Stimulated activated CD8-positive, alpha-beta memory T cell treated with anti-CD3 and anti-CD28 coated beads, Interleukin-12 subunit alpha, Interleukin-12 subunit beta, amount 100 ng/mL, for 4 hours (primary cell): ENCODE results near the gene TMC4.
"Not testable (repeated sequence)": the region's sequence is repeated elsewhere in the genome, so short reads cannot be mapped to it uniquely, and the experiment has no call there.

Experiments
- DNase-seq: peaks from one replicate; pipeline ENCODE4 v3.0.0-alpha.2; 2020; ENCODE audit warnings: low read depth

Gene TMC4, protein sequence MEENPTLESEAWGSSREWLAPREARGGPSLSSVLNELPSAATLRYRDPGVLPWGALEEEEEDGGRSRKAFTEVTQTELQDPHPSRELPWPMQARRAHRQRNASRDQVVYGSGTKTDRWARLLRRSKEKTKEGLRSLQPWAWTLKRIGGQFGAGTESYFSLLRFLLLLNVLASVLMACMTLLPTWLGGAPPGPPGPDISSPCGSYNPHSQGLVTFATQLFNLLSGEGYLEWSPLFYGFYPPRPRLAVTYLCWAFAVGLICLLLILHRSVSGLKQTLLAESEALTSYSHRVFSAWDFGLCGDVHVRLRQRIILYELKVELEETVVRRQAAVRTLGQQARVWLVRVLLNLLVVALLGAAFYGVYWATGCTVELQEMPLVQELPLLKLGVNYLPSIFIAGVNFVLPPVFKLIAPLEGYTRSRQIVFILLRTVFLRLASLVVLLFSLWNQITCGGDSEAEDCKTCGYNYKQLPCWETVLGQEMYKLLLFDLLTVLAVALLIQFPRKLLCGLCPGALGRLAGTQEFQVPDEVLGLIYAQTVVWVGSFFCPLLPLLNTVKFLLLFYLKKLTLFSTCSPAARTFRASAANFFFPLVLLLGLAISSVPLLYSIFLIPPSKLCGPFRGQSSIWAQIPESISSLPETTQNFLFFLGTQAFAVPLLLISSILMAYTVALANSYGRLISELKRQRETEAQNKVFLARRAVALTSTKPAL

DNA sequence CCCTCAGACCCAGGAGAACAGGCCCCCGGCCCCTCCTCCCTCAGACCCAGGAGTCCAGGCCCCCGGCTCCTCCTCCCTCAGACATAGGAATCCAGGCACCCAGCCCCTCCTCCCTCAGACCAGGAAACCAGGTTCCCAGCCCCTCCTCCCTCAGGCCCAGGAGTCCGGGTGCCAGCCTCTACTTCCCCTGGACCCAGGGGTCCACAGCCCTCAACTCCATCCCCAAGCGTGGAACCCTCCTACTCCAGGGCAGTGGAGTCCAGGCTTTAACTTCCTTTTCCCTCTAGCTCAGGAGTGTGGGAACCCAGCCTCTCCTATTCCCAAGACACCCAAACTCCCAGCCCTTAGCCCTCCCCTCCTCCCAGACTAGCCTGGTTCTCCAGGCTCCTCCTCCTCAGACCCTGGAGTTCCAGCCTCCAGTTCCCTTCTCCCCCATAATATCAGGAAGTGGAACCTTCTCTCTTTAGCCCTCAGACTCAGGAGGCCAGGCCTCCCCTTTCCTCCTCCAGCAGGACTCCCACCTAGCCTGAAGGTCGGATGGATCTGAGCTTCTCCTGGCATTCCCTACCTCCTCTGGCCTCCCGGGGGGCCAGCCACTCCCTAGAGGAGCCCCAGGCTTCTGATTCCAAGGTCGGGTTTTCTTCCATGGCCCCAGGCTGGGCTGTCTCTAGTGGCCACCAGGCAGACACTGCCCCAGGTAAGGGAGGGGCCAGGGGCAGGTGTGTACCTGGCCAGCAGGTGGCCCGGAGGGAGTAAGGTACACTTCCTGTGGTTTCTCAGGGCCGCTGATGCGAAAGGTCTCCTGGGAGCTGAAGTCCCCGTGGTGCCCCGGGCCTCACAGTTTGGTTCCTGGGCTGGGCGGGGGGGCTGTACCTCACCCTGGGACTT, at the start of gene TMC4:
Gene TMC4, minus strand, starts transcription at position 690 of the 888 bp plus-strand sequence. Its CDS starts 43 bp downstream, at position 647.
- DNase-seq, result no peak

- not testable (repeated sequence) for DNase-seq
Measured at GRCh38 chr19:54221947-54222346, 49.0 kb upstream of the TMC4 start.

GRCh38 chr19:54219702-54220101, 46.7 kb upstream of the TMC4 start:
- not testable (repeated sequence) for DNase-seq

GRCh38 chr19:54218960-54219661, 46.2 kb upstream of the TMC4 start:
- DNase-seq, result no peak

GRCh38 chr19:54218259-54218658, 45.3 kb upstream of the TMC4 start:
- no peak for DNase-seq

DNA sequence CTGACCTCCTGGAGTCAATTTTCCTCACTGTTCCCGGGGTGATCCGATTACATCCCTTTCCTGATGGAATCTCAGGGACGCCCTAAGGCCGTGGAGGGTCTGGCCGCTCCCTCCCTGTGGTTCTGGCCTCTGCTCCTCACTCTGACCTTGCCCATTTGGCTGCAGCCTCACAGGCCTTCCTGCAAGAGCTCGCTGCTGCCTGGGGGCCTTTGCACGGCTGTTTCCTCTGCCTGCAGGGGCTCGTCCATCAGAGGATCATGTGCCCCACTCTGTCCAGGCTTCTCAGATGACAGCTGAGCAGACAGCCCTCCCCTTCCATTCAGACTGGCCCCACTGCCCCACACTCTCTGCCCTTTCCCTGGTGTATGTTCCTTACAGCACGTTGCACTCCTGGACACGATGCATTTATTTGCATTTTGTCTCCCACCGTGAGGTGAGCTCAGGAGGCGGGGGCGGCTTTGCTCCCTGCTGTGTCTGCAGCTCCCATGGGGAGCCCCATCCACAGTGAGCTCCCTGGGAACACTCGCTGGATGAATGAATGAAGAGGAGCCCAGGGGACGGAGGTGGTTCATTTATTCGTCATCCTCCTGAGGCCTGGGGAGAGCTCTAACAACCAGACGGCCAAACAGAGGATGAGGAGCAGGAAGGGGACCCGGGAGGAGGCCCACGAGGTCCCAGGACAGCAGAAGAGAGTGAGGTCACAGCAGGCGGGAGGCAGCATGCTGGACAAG, 44.7 kb upstream of the TMC4 start:
- not testable (repeated sequence) for DNase-seq

- no peak for DNase-seq
Measured at GRCh38 chr19:54216869-54217268, 43.9 kb upstream of the TMC4 start.

DNA sequence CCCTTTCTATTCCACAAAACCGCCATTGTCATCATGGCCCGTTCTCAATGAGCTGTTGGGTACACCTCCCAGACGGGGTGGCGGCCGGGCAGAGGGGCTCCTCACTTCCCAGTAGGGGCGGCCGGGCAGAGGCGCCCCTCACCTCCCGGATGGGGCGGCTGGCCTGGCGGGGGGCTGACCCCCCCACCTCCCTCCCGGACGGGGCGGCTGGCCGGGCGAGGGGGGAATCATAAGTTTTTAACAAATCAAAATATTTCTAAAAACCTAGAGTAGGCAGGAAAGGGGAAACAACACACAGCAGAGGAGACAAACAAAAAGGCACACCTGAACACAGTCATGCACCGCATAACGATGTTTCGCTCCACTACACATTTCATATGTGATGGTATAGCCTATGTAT, 41.8 kb upstream of the TMC4 start:
- not testable (repeated sequence) for DNase-seq

- DNase-seq, result not testable (repeated sequence)
Measured at GRCh38 chr19:54214217-54214616, 41.3 kb upstream of the TMC4 start.

GRCh38 chr19:54211235-54211634, 38.3 kb upstream of the TMC4 start:
- no peak for DNase-seq

DNA sequence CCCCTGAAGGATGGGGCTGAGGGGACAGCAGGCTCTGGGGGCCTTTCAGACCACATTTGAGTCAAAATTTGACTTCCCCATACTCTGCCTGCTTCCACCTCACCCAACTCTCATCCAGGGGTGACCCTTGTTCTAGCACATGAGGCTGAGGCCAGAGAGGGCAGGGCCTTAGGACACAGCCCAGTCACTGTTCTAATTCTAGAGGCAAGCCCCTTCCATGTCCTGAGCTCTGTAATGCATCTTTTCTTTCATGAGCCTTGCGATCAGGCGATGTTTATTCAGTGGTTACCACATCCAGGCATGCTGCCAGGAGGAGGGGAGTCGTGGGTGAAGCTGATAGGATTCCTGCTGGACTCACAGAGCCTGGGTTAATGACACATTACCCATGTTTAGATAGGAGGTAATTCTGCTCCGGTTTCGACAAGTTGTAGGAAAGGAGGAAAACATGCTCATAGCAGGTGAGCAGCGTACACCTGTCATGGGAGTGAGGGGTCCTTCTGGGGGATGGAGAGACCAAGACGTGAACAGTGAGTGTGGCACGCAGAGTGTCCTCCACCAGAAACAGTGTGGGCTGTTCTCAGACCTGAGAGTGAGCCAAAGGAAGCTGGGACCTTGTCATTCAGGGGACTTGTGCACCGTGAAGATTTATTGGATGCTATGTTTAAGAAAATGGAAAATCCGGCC, 37.0 kb upstream of the TMC4 start:
- DNase-seq, result no peak

GRCh38 chr19:54209058-54209810, 36.3 kb upstream of the TMC4 start:
- DNase-seq, result no peak

GRCh38 chr19:54208784-54209057, 35.8 kb upstream of the TMC4 start:
- no peak for DNase-seq

- no peak for DNase-seq
Measured at GRCh38 chr19:54207983-54208783, 35.2 kb upstream of the TMC4 start.

DNA sequence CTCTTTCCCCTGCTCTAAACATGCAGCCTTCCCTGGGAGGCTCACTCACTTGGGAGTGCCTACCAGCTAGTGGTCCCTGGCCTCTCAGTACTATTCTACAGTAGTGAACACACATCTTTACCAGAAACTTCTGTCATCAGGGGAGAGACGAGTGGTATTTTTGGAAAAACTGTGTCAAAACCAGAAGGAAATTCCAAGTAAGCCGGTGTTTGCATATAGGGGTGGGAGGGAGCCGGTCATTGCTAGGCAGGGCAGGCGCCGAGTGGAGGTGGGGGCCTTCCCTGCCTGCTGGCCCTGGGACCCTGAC, 34.7 kb upstream of the TMC4 start:
- no peak for DNase-seq

DNA sequence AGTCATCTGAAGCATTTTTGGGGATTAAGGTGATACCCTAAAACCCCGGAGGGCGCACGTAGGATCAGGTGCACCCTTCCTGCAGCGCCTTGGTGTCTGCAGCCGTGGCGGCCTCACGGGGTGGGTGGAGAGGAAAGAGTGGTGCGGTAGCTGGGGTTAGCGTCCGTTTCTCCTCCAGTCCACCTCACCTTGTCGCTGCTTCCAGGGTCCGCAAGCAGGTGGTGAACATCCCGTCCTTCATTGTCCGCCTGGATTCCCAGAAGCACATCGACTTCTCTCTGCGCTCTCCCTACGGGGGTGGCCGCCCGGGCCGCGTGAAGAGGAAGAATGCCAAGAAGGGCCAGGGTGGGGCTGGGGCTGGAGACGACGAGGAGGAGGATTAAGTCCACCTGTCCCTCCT, 34.2 kb upstream of the TMC4 start:
- not testable (repeated sequence) for DNase-seq

DNA sequence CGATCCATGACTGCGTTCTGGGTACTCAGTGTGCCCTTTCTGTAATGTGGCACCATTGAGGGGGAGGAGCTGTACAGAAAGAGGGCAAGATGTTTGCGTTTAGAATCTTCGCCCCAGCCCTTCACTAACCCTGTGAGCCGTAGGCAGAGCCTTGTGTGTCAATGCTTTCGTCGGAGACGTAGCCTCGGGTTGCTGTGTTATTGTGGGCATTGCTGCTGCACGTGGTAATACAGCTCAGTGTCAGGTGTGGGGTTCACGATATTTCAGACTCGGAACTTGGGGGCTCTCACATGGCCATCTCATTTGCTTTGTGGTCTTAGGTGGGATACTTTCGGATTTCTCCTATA, 33.8 kb upstream of the TMC4 start:
- no peak for DNase-seq

DNA sequence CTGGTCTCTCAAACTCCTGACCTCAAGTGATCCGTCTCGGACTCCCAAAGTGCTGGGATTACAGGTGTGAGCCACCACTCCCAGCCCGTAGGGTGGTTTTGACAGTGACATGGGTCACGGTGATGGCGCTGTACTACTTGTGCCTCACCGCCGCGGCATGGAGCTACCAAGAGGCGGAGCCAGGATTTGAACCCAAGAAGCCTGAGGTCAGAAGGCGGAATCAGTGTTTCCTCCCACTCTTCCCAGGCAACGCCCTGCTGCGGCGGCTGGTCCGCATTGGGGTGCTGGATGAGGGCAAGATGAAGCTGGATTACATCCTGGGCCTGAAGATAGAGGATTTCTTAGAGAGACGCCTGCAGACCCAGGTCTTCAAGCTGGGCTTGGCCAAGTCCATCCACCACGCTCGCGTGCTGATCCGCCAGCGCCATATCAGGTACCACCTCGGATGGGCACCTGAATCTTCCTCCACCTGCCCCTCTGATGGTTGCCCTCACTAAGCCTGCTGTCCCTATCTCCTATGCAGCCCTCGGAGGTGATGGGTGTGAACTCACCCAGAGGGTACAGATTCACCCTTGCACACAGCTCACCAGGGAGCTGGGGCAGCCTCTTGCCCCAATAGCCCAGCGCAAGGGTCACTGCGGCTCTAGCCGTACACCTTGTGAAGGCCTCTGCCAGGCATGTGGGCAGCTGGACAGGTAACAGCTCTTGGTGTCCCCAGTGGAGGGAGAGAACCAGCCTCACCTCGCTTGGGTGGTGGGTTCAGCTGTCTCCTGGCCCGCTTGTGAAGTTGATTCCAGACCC, 33.3 kb upstream of the TMC4 start:
- no peak for DNase-seq
